Ishikawa (cell line): Measurements from ENCODE around the gene TST.

ENCODE experiments used
- CEBPB ChIP-seq: IDR thresholded peaks from 2 replicates; pipeline ENCODE4 v1.6.1; 2012
- EGR1 ChIP-seq: IDR thresholded peaks from 2 replicates; pipeline ENCODE4 v1.6.1; 2012
- FOXM1 ChIP-seq: IDR thresholded peaks from 2 replicates; pipeline ENCODE4 v1.6.1; 2012; ENCODE audit warnings: low read depth, borderline replicate concordance
- MAX ChIP-seq: IDR thresholded peaks from 2 replicates; pipeline ENCODE4 v1.6.1; 2012
- RAD21 ChIP-seq: IDR thresholded peaks from 2 replicates; pipeline ENCODE4 v1.6.1; 2012; ENCODE audit warnings: low read depth
- TAF1 ChIP-seq: IDR thresholded peaks from 2 replicates; pipeline ENCODE4 v1.6.1; 2012; ENCODE audit warnings: low read depth, mild to moderate bottlenecking
- TCF12 ChIP-seq: IDR thresholded peaks from 2 replicates; pipeline ENCODE4 v1.6.1; 2012; ENCODE audit warnings: low read depth
- TEAD4 ChIP-seq: IDR thresholded peaks from 2 replicates; pipeline ENCODE4 v1.6.1; 2012
- ZBTB7A ChIP-seq: IDR thresholded peaks from 2 replicates; pipeline ENCODE4 v1.6.1; 2012; ENCODE audit warnings: low read depth
- TF ChIP-seq, protein P1 (sequence below): IDR thresholded peaks from 2 replicates; pipeline ENCODE4 v1.6.1; 2012; ENCODE audit warnings: low read depth, mild to moderate bottlenecking

DNA sequence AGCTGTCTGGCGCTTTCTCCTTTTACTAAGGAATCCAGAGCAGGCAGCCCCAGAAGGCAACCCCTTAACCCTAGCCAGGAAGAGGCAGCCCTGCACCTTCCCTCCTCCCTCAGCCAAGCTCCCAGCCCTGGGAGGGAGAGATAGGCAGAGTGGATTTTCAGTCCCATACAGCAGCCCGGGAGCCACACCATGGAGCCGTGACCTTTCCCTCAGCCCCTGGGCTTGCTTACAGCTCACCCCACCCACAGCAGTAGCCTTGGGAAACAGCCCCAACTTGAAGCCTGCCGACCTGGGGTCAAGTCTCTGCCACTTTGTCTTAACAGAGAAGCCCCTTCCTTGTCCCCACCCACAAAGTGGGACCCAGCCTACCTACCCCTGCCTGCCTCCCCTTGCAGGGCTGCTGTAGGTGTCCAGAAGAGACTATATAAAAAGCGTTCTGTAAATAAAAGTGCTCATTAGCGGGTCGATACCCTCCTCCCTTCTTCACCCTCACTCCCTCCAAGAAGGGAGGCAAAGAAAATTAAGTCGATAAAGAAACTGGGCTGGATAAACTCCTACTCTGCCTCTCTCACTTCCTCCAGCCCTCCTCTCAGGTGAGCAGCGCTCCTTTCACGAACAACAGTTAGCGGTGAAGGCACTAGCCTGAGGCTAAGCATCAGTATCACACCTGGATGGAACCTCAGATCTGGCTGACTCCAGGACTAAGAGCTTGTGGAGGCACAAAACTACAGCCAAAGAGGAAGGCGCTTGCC lies 4.2 kb downstream of the TST start:
- TF ChIP-seq TCF12 = no peak
- TF ChIP-seq, protein P1, sequence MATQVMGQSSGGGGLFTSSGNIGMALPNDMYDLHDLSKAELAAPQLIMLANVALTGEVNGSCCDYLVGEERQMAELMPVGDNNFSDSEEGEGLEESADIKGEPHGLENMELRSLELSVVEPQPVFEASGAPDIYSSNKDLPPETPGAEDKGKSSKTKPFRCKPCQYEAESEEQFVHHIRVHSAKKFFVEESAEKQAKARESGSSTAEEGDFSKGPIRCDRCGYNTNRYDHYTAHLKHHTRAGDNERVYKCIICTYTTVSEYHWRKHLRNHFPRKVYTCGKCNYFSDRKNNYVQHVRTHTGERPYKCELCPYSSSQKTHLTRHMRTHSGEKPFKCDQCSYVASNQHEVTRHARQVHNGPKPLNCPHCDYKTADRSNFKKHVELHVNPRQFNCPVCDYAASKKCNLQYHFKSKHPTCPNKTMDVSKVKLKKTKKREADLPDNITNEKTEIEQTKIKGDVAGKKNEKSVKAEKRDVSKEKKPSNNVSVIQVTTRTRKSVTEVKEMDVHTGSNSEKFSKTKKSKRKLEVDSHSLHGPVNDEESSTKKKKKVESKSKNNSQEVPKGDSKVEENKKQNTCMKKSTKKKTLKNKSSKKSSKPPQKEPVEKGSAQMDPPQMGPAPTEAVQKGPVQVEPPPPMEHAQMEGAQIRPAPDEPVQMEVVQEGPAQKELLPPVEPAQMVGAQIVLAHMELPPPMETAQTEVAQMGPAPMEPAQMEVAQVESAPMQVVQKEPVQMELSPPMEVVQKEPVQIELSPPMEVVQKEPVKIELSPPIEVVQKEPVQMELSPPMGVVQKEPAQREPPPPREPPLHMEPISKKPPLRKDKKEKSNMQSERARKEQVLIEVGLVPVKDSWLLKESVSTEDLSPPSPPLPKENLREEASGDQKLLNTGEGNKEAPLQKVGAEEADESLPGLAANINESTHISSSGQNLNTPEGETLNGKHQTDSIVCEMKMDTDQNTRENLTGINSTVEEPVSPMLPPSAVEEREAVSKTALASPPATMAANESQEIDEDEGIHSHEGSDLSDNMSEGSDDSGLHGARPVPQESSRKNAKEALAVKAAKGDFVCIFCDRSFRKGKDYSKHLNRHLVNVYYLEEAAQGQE = no peak
- TF ChIP-seq EGR1 = no peak
- TF ChIP-seq TEAD4 = no peak
- TF ChIP-seq ZBTB7A = no peak
- no peak for TF ChIP-seq RAD21
- TF ChIP-seq TAF1 = no peak
- TF ChIP-seq FOXM1 = no peak
- TF ChIP-seq CEBPB = no peak
- TF ChIP-seq MAX = no peak
